Thoracic aorta (tissue), 2 donors: ENCODE data around the gene MPZL2. TPM values are rescaled to one million over a fixed set of nuclear protein-coding genes. Genes with fewer than 3 reads are reported as not detected.

Experiments
- ATAC-seq: fragments of 150-250 bp; one replicate; pipeline ENCODE4 v1.8.0; 2017; ENCODE audit warnings: low read depth; ENCODE audit not compliant: insufficient number of reproducible peaks, low FRiP score
- DNase-seq: peaks from one replicate; pipeline ENCODE4 v3.0.0-alpha.2; 2020; ENCODE audit warnings: low spot score
- H3K27ac ChIP-seq, 2 donors: fragments of 200-600 bp; sonication (generic); 1 replicate in 1 of 2; 2 replicates in 1 of 2; pipeline ENCODE4 v1.5.1; 2016; ENCODE audit warnings: mild to moderate bottlenecking in 2 of 2, moderate library complexity in 2 of 2
- H3K27me3 ChIP-seq: fragments of 200-600 bp; sonication (generic); replicated peaks from 2 replicates; pipeline ENCODE4 v1.6.0; 2016; ENCODE audit warnings: mild to moderate bottlenecking; ENCODE audit not compliant: insufficient read depth
- H3K36me3 ChIP-seq: fragments of 200-600 bp; sonication (generic); one replicate; pipeline ENCODE4 v1.5.1; 2016
- H3K4me1 ChIP-seq, 2 donors: fragments of 200-600 bp; sonication (generic); 1 replicate in 1 of 2; 2 replicates in 1 of 2; pipeline versions ENCODE4 v1.5.1 to v1.6.0; 2016; ENCODE audit warnings: low read depth in 2 of 2, mild to moderate bottlenecking in 1 of 2; ENCODE audit not compliant: control insufficient read depth in 1 of 2
- H3K4me3 ChIP-seq: fragments of 200-600 bp; sonication (generic); 2 replicates; pipeline ENCODE4 v1.5.1; 2016; ENCODE audit warnings: mild to moderate bottlenecking
- H3K9me3 ChIP-seq: fragments of 200-600 bp; sonication (generic); 2 replicates; pipeline ENCODE4 v1.5.1; 2016
- CTCF ChIP-seq: fragments of 200-600 bp; sonication (generic); IDR thresholded peaks from one replicate; pipeline ENCODE4 v1.5.1; 2019; ENCODE audit warnings: antibody characterized with exemption
- total RNA-seq, 2 donors: library from RNA; depleted of rRNA; stranded (reverse); fragments of >200 nt; gene quantifications; one replicate each; pipeline versions ENCODE4 v1.1.0 to v1.2.3, GENCODE V29; 2016

The MPZL2 gene
- total RNA-seq, 2 donors from 2014 or later, result 18.3 to 58.1 TPM

- DNase-seq (no peak), ATAC-seq (no peak)
- Histone ChIP-seq H3K36me3 (no peaks in the 10 kb centered on the region), H3K27me3 (no peaks in the 10 kb centered on the region), H3K9me3 (no peaks in the 10 kb centered on the region), H3K27ac (no peak overlapping the region), H3K4me1 (no peaks in the 10 kb centered on the region), H3K4me3 (no peak overlapping the region)
- no peak for TF ChIP-seq CTCF
Measured at GRCh38 chr11:118232659-118233058, 31.4 kb downstream of the MPZL2 start.

GRCh38 chr11:118231461-118231860 is 32.6 kb downstream of the MPZL2 start:
- Histone ChIP-seq H3K4me1 (no peaks in the 10 kb centered on the region), H3K27me3 (no peaks in the 10 kb centered on the region), H3K4me3 (no peak overlapping the region), H3K27ac (no peak overlapping the region), H3K9me3 (no peaks in the 10 kb centered on the region), H3K36me3 (no peaks in the 10 kb centered on the region)
- DNase-seq (no peak), ATAC-seq (no peak)
- no peak for TF ChIP-seq CTCF

GRCh38 chr11:118230088-118230487 is 34.0 kb downstream of the MPZL2 start:
- no peak overlapping the region for H3K27ac ChIP-seq
- H3K27me3 ChIP-seq, result no peaks in the 10 kb centered on the region
- H3K36me3 ChIP-seq, result no peaks in the 10 kb centered on the region
- TF ChIP-seq CTCF, result no peak
- no peak overlapping the region for H3K4me3 ChIP-seq
- H3K4me1 ChIP-seq, result peaks cover 0 to 4% of the 10 kb centered on the region in 2 donors
- DNase-seq, result no peak
- no peak for ATAC-seq
- no peaks in the 10 kb centered on the region for H3K9me3 ChIP-seq

- Histone ChIP-seq H3K27ac (no peak overlapping the region), H3K9me3 (no peaks in the 10 kb centered on the region), H3K4me1 (peaks cover 0 to 4% of the 10 kb centered on the region in 2 donors), H3K27me3 (no peaks in the 10 kb centered on the region), H3K36me3 (no peaks in the 10 kb centered on the region), H3K4me3 (no peak overlapping the region)
- no peak for DNase-seq
- no peak for TF ChIP-seq CTCF
- ATAC-seq, result no peak
Measured at GRCh38 chr11:118229274-118229847, 34.7 kb downstream of the MPZL2 start.

GRCh38 chr11:118227865-118228785 is 36.0 kb downstream of the MPZL2 start:
- no peak overlapping the region for H3K27ac ChIP-seq
- no peak for ATAC-seq

More at GRCh38 chr11:118227865-118228785, 36.0 kb downstream of the MPZL2 start:
- Histone ChIP-seq H3K4me3 (no peak overlapping the region), H3K27me3 (no peaks in the 10 kb centered on the region), H3K4me1 (peaks cover 0 to 4% of the 10 kb centered on the region in 2 donors), H3K36me3 (no peaks in the 10 kb centered on the region), H3K9me3 (no peaks in the 10 kb centered on the region)
- TF ChIP-seq CTCF, result no peak
- no peak for DNase-seq
